ENCODE measurements around the gene TPH2. TPM values are rescaled to one million over a fixed set of nuclear protein-coding genes. Genes with fewer than 3 reads are reported as not detected.
A peak's percentile ranks its signal among the peaks of the same experiment; 100 is the strongest.

The TPH2 gene
- total and polyA plus RNA-seq, 2 of the 13 experiments (the other 11 are each of a cell fraction or from before 2014, with no cell fraction given): not detected

DNA sequence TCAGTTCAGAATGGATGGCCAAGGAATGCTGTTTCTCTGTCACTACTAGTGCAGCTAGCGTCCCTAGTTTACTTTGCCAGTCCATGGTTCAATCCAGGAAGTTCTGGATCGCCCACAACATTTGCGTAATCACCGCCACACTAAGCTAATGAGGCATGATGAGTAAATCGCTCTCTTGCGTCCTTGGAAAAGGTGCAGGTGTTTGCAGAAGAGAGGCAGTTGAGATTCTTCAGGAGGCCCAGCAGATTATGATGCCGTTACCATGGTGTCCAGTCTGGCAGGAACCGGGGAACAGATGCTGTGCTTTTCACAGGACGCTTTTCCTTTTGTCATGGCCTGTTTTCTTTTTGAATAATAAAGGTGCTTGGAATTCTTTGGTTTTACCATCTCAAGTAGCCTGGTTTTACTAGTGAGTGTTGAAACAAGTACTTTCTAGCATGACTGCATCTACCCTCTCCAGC lies 9.0 kb downstream of the TPH2 start (continued):
- TF ChIP-seq NFKB2 (CRISPR knock-in tag; IDR thresholded peaks at IDR 0.05; ENCODE audit: borderline replicate concordance) (no peak), SNAI1 (CRISPR knock-in tag; IDR thresholded peaks at IDR 0.05; ENCODE audit: borderline replicate concordance) (no peak), SUZ12 (IDR thresholded peaks at IDR 0.05; ENCODE audit: low read depth, low read length) (no peak), JUN (CRISPR knock-in tag; IDR thresholded peaks at IDR 0.05) (no peak), ISX (CRISPR knock-in tag; conservative IDR thresholded peaks at IDR 0.05) (no peak), SMARCC2 (IDR thresholded peaks at IDR 0.05) (no peak), LCORL (IDR thresholded peaks at IDR 0.05) (no peak), LCORL (CRISPR knock-in tag; IDR thresholded peaks at IDR 0.05) (peak; percentile 62), ZNF891 (CRISPR knock-in tag; IDR thresholded peaks at IDR 0.05) (no peak), CEBPB (IDR thresholded peaks at IDR 0.05; ENCODE audit: borderline replicate concordance, low read depth, low read length) (peak; percentile 97), CREM (IDR thresholded peaks at IDR 0.05) (no peak), CREM (CRISPR knock-in tag; IDR thresholded peaks at IDR 0.05) (no peak), MIER2 (CRISPR knock-in tag; IDR thresholded peaks at IDR 0.05) (peak; percentile 90), SMYD3 (CRISPR knock-in tag; IDR thresholded peaks at IDR 0.05) (no peak), PHF5A (CRISPR knock-in tag; IDR thresholded peaks at IDR 0.05; ENCODE audit: low read depth, unreplicated experiment) (peak; percentile 30), JUND (CRISPR knock-in tag; IDR thresholded peaks at IDR 0.05) (peak; percentile 42; the same call in 1 of the 2 replicates), MEF2D (CRISPR knock-in tag; IDR thresholded peaks at IDR 0.05) (0 out of 2 replicates have a peak, but pooled peaks have one; percentile 38)
- TF ChIP-seq, protein P1, sequence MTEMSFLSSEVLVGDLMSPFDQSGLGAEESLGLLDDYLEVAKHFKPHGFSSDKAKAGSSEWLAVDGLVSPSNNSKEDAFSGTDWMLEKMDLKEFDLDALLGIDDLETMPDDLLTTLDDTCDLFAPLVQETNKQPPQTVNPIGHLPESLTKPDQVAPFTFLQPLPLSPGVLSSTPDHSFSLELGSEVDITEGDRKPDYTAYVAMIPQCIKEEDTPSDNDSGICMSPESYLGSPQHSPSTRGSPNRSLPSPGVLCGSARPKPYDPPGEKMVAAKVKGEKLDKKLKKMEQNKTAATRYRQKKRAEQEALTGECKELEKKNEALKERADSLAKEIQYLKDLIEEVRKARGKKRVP (CRISPR knock-in tag; IDR thresholded peaks at IDR 0.05): no peak; a peak in 1 of 4 replicates
- TF ChIP-seq, protein P2, sequence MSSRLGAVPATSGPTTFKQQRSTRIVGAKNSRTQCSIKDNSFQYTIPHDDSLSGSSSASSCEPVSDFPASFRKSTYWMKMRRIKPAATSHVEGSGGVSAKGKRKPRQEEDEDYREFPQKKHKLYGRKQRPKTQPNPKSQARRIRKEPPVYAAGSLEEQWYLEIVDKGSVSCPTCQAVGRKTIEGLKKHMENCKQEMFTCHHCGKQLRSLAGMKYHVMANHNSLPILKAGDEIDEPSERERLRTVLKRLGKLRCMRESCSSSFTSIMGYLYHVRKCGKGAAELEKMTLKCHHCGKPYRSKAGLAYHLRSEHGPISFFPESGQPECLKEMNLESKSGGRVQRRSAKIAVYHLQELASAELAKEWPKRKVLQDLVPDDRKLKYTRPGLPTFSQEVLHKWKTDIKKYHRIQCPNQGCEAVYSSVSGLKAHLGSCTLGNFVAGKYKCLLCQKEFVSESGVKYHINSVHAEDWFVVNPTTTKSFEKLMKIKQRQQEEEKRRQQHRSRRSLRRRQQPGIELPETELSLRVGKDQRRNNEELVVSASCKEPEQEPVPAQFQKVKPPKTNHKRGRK (CRISPR knock-in tag; IDR thresholded peaks at IDR 0.05): no peak
- TF ChIP-seq, protein P3, sequence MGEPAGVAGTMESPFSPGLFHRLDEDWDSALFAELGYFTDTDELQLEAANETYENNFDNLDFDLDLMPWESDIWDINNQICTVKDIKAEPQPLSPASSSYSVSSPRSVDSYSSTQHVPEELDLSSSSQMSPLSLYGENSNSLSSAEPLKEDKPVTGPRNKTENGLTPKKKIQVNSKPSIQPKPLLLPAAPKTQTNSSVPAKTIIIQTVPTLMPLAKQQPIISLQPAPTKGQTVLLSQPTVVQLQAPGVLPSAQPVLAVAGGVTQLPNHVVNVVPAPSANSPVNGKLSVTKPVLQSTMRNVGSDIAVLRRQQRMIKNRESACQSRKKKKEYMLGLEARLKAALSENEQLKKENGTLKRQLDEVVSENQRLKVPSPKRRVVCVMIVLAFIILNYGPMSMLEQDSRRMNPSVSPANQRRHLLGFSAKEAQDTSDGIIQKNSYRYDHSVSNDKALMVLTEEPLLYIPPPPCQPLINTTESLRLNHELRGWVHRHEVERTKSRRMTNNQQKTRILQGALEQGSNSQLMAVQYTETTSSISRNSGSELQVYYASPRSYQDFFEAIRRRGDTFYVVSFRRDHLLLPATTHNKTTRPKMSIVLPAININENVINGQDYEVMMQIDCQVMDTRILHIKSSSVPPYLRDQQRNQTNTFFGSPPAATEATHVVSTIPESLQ (CRISPR knock-in tag; conservative IDR thresholded peaks at IDR 0.05): no peak
- TF ChIP-seq, protein P4, sequence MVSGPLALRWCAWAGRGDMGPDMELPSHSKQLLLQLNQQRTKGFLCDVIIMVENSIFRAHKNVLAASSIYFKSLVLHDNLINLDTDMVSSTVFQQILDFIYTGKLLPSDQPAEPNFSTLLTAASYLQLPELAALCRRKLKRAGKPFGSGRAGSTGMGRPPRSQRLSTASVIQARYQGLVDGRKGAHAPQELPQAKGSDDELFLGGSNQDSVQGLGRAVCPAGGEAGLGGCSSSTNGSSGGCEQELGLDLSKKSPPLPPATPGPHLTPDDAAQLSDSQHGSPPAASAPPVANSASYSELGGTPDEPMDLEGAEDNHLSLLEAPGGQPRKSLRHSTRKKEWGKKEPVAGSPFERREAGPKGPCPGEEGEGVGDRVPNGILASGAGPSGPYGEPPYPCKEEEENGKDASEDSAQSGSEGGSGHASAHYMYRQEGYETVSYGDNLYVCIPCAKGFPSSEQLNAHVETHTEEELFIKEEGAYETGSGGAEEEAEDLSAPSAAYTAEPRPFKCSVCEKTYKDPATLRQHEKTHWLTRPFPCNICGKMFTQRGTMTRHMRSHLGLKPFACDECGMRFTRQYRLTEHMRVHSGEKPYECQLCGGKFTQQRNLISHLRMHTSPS (CRISPR knock-in tag; IDR thresholded peaks at IDR 0.05; ENCODE audit: low read depth): no peak
- TF ChIP-seq, protein P5, sequence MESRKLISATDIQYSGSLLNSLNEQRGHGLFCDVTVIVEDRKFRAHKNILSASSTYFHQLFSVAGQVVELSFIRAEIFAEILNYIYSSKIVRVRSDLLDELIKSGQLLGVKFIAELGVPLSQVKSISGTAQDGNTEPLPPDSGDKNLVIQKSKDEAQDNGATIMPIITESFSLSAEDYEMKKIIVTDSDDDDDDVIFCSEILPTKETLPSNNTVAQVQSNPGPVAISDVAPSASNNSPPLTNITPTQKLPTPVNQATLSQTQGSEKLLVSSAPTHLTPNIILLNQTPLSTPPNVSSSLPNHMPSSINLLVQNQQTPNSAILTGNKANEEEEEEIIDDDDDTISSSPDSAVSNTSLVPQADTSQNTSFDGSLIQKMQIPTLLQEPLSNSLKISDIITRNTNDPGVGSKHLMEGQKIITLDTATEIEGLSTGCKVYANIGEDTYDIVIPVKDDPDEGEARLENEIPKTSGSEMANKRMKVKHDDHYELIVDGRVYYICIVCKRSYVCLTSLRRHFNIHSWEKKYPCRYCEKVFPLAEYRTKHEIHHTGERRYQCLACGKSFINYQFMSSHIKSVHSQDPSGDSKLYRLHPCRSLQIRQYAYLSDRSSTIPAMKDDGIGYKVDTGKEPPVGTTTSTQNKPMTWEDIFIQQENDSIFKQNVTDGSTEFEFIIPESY (CRISPR knock-in tag; IDR thresholded peaks at IDR 0.05): no peak

Measured in HepG2 (cell line).